OCI-M1 (cell line): ENCODE data around the gene TBC1D1.
"Not testable (repeated sequence)": the region's sequence is repeated elsewhere in the genome, so short reads cannot be mapped to it uniquely, and the experiment has no call there.

Experiments used
- DNase-seq: peaks from one replicate; lab custom pipeline; 2025; lab: John Stamatoyannopoulos, UW

The TBC1D1 gene

DNA sequence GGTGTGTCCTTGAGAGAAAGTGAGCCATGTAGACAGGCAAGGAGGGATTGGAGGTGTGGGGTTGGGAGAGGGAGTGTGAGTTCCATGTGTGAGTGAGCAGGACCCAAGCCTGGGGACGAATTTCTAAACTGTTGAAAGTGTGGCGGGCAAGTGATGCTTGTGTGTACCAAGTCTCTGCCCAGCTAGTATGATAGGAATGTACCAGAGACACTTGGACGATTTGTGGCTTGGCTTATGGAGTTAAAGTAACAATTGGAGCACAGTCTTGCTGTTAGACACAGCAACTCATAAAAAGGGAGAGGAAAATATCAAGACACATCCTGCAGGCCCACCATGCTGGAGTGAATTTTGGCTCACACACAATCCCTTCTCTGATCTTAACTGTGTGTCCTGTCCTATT lies 77.9 kb downstream of the TBC1D1 start:
- DNase-seq, result no peak

DNA sequence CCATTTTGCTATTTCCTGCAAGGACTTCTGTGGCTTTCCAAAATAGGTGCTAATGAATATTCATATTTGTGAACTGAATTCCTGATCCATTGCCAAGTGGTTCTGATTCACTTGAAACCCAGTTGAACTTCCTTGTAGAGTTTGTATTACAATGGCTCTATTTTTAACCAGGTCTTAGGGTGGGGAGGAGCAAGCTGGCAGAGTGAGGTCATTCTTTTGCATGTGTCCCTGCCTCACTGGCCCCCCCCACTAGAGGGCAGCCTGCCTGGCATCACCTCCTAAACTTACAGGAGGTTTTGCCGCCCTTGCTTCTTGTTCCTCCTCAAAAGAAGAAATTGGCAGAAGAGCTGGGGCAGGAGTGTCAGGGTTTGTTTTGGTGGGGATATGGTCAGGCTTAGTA lies 79.8 kb downstream of the TBC1D1 start:
- DNase-seq, result peak; percentile 80

DNA sequence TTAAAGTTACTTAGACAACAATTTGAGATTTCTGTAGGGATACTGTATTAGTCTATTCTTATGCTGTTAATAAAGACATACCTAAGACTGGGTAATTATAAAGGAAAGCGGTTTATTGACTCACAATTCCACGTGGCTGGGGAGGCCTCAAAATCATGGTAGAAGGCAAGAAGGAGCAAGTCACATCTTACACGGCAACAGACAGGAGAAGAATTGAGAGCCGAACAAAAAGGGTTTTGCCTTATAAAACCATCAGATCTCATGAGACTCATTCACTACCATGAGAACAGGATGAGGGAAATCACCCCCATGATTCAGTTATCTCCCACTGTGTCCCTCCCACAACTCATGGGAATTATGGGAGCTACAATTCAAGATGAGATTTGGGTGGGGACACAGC lies 80.3 kb downstream of the TBC1D1 start:
- DNase-seq, result no peak

DNA sequence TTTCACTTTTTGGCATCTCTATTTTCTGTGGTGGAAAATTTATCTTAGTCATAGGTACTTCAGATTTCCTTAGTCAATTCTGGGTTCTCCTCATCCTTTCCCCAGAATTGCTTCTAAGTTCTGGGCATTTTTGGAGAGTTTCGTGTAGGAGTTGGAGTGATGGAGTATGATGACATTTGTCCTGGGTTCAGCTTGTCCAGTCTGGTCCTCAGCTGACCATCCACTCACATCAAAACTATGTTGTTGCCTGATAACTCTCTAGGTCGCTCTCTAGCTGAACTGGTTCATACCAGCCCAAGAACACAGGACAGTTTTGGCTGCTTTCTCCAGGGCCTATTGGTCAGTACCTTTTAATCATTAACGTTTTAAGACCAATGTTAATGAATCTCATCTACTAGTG lies 82.6 kb downstream of the TBC1D1 start:
- no peak for DNase-seq

DNA sequence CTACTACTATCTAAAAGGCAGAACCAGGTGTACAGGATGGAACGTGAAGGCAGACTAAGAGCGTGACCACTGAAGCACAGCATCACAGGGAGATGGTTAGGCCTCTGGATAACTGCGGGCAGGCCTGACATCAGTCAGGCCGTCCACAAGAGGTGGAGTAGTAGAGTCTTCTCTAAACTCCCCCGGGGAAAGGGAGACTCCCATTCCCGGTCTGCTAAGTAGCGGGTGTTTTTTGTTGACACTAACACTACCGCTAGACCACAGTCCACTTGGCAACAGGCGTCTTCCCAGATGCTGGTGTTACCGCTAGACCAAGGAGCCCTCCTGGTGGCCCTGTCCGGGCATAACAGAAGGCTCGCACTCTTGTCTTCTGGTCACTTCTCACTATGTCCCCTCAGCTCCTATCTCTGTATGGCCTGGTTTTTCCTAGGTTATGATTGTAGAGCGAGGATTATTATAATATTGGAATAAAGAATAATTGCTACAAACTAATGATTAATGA lies 84.5 kb downstream of the TBC1D1 start:
- not testable (repeated sequence) for DNase-seq

DNA sequence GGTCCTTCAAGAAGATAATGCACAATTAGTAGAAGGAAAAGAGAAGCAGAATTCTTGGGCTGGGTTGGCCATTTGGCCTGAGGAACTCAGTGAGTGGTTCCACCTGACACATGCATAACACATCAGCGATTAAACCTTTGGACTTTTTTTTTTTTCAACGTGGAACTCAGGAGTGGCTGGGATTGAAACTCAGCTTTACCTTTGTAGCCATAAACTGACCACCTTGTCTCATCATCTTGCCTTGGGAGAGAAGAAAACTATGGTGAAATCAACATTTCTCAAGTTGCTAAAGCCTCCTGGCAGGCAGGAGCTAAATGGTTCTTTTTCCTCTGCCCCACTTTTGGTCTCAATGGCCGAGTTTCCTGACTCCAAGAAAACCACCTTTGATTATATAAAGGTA lies 85.6 kb downstream of the TBC1D1 start:
- peak; percentile 46 for DNase-seq

DNA sequence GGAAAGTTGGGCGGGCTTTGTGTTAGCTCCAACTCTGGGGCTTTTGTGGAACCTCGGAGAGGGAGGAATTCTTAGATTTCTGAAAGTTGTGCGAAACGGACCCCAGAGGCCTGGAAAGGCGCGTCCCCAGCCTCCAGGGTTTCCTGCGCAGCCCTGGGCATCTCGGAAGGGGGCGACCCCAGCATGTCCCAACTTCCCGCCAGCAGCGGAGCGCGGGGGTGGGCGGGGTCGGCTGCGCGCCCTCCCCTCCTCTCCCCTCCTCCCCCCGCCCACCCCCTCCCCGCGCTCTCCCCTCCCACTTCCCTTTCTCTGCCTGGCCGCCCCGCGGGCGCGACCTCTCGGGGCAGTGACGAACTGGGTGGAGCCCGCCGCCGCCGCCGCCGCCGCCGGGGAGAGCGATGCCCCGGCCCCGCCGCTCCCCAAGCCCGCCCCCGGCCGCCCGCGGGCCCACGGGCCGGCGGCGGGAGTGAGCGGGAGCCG lies 86.1 kb downstream of the TBC1D1 start:
- DNase-seq, result peak; percentile 80

DNA sequence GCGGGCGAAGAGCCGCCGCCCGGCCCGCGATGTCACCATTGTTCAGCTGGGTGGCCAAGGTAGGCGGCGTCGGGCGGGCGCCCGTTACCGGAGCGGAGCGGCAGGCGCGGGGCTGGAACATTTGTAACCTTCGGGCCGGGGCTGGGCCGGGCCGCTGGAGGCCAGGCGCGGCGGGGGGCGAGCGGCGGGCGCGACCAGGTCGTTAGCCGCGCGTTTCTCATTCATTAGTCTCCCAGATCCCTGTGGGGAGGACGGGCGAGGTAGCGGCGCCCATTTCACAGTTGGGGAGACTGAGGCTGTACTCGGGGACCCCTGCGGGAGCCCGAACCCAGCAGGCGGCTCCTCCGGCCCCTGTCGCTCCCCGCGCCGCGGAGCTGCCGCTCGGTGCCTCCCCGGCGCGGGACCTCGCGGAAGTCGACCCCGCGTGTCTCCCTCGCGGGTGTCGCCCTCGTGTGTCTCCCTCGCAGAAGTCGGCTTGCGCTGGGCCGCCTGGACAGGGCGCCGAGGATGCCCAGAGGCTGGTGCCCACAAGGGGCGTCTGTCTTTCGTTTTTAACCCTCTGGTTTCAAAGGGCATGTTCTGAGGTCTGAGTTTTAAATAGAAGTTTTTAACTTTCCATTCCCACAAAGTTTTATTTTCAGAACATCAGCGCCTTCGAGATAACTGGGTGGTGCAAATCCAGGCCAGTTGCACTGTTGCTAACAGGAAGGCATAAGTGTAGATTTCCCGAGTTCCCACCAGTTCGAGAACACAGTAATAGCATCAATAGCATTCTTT lies 86.8 kb downstream of the TBC1D1 start:
- DNase-seq, result peak; percentile 82

DNA sequence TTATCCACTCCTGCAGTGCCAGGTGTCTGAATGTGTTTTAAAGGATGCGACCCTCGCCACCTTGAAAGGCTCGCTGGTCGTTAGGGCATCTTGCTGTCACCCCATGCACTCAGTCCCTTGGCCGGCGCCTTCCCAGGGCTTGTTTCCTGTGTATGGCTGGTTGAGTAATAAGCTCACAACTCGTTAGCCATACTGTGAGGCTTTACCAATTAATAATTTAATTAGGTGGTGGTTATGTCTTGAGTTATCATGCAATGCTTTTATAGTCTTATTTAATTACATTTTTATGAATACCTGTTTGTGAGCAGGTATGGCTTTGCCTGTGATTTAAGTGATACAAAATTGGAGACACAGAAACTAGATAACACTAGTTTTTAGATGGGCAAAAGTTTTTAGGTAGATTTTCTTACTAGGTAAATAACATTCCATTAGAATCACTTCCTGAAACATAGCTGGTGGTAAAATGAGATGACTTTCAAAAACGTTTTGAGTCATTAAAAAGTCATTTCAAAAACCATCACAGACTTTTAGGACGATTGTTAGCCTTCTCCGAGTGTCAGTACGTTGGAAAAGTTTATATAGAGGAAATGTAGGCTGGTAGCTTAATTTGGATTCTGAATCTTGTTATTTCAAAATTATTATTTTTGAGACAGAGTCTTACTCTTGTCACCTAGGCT lies 87.5 kb downstream of the TBC1D1 start:
- no peak for DNase-seq

DNA sequence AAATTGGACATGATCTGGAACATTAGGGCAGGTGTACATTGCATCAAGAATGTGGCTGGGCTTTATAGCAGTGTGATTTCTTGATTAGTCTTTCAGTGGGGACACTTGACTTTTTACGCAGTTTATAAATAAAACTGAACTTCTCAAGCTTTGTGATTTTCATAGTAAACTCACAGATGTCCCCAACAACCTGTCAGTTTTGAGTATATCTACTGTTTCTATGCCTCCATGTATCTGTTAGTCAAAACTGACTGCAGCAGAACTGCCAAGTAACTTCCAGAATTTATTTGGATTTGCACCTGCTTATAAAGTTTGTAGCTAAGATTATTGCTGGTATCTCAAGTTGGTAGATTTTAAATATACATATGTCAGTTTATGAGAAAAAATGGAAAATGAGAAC lies 89.4 kb downstream of the TBC1D1 start:
- no peak for DNase-seq

DNA sequence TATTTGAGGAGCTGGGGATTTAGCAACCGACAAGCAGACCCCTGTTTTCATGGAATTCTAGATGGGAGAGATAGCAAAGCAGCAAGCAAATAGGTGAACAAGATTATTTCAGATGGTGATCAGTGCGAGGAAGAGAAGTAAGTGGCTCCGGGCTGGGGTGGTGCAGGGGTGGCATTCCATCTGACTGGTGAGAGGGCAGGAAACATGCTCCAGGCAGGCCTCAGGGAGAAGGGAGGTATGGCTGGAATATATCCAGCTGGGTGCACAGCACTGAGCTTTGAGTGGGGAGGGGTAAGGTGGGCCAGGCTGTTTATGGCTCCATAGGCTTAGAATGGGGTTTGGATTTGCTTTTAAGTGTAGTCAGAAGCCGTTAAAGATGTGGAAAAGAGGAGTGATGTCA lies 90.5 kb downstream of the TBC1D1 start:
- no peak for DNase-seq

DNA sequence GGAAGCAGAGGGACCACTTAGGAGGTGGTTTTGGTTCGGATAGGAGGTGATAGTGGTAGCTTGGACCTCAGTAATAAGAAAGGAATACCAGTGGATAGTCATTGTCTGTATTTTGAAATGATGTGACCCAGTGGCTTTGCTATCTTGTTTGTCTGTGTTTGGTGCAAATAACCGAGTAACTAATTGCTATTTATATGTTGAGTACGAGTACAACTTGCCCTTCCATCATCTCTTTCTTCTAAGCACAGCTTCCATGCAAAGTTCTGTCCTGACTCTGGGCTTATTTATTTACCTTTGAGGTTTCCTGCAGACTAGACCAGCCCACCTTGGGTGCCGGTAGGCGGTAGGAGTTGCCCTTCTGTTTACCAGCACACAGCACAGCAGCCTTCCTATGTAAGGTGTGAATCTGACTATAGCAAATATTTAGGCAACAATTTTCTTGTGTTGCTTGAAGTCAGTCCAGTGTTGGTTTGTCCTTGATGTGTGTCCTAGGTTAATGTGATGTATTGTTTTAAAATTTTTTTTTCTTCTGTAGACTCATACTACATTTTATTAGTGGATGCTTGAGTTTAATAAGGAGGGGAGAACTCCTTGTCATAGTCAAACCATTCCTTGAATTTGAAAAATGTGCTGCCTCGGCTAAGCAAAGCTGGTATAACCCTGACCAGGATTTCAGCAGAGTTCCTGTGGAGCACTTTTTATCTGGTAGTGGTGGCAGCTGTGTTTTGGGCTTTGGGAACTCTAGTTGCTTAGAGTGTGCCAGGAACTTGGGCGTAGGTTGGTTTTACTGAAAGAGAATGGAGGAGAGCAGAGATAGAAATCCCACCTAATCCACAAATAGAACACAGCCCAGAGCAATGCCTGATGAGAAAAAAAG lies 91.2 kb downstream of the TBC1D1 start:
- no peak for DNase-seq

DNA sequence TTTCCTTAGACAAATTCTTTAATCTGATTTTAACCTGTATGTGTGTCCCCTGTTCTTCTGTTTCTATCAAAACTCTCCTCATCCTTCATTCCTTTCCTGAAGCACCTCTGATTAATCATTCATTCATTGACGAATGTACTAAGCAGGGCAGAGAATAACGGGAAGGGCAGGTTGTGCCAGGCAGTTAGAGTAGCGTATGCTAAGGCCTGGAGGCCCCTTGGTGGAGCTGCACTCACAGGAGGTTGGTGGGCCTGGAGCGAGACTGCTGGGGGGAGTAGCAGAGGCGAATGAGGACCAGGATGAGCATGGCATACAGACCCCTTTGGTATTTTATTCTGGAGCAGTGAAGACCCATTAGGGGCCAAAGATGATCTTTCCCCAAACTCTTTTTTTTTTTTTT lies 91.9 kb downstream of the TBC1D1 start:
- DNase-seq, result no peak

DNA sequence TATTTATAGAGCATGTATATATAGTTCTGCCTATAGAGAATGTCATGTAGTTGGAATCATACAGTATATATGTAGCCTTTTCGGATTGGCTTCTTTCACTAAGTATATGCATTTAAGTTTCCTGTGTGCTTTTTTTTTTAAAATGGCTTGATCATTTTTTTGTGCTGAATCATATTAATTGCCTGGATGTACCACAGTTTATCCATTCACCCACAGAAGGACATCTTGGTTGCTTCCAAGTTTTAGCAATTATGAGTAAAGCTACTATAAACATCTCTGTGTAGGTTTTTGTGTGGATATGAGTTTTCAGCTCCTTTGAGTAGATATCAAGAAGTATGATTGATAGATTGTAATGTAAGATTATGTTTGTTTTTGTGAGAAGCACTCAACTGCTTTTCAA lies 93.1 kb downstream of the TBC1D1 start:
- DNase-seq, result no peak

DNA sequence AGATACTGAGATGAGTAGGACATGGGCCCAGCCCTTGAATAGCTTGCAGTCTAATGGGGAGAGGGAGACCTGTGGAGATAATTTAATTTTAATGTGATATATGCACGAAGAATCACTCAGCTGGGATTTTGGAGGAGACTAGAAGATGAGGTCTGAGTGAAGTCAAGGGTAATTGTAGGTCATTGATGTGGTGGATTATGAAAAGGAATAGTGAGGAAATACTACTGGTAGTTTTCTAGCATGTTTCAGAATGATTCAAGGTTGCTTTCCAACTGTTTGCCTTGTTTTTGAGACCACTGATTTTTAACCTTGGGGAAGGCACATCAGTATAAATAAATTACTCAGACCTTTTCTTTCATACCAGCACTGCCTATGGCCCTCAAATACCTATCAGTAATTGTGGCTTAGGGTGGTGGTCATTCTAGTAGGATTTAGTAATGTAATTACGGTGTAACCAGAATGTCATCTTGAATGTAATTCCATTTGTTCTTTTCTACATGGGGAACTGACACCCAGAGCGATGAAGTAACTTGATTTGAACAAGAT lies 94.9 kb downstream of the TBC1D1 start:
- no peak for DNase-seq

DNA sequence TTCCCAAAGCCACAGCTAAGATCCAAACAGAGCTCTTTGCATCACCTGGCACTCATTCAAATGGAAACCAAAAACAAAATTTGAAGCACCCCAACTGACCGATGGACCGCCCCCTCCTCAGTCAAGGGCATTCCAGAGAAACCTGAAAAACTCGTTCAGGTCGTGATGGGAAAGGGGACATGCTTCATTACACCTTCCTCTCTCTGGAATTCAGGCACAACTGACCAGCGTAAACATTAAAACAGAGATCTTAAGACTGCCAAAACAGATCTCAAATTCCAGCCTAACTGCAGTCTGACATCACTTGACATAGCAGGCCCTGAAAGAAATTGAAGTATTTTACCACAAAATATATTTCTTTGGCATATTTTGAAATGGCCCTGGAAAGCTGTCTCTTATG lies 97.8 kb downstream of the TBC1D1 start:
- DNase-seq, result no peak

DNA sequence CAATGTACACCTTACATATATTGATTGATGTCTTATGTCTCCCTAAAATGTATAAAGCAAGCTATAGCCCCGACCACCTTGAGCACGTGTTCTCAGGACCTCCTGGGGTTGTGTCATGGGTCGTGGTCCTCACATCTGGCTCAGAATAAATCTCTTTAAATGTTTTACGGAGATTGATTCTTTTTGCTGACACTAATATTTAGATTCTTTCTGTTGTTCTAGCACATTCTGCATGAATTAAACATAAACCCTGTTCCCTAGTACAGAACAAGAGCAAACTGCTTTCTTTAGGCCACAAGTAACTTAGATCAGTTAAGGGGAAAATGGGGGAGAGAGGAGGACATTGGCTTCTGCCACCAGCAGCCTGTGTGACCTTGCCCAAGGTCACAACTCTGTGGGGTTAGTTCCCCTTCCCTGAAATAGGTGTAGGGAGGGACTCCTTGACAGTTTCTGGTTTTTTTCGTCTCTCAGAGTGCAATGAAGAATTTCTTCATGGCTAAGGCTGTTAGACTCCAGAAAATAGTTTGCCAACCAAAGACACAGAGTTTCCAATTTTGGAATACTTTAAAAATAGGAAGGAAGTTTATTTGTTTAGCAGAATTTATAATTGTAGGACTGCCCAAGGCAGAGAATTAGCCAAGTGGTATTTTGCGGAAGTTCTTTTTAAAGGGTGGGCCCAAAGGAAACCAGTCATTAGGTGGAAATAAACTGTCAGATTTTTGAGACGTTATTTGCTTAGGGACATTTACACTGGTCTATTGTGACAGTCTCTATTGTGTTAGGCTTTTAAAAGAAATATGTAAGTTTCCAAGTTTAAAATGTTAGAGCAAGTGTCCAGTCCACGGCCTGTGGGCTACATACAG lies 98.7 kb downstream of the TBC1D1 start:
- DNase-seq, result peak; percentile 43

DNA sequence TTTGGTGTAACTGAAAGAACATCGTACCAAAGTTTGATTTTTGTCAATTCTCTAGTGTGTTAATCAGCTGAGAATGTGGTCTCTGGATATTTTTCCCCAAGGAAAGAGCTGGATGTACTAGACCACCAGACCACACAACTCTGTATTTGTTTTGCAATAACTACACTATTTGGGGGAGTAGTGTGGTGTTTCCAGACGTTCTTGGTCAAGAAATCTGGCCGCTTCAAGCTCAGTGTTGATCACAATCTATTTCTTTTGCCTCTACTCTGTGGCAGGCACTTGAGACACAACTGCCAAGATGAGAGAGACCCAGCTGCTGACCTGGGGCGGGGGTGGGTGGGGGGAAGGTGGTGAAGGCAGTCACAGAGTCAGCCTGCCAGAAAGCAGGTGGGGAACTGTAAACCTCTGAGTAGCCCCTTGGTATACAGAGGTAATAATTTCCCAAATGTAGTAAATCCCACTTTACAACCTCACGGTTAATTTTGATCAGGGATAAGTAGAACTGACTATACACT lies 99.9 kb downstream of the TBC1D1 start:
- no peak for DNase-seq

DNA sequence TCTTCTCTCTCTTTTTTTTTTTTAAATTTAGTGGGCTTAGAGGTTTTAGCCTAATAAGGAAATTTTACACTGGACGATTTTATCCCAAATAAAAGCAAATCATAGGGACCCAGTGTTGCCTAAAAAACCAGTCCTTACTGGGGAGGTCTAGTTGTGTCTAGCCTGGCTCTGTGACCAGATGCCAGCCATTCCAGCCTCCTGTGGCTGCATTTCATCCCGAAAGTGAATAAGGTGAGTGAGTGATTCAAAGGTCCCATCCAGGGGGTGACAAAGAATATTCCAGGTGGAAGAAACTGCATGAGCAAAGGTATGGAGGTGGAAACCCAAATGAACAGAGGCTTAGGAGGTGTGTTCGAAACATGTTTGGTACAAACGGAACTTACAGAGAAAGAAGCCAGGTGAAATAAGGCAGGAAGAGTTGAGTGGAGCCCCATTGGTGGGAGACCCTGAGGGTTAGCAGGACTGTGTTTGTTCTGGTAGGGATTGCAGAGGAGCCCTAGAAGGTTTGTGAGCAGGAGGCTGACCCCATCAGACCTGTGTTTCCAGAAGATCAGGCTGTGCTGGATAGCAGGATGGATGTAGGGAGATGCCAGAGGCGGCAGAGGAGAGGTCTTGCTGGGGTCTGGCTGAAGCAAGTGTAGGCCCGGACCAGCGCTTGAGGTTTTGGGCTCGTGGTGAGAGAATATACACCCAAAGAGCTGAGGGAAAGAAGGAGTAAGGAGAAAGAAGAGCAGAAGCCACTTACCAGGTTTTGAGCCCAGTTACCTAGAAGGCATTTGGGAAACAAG lies 100.9 kb downstream of the TBC1D1 start:
- no peak for DNase-seq

DNA sequence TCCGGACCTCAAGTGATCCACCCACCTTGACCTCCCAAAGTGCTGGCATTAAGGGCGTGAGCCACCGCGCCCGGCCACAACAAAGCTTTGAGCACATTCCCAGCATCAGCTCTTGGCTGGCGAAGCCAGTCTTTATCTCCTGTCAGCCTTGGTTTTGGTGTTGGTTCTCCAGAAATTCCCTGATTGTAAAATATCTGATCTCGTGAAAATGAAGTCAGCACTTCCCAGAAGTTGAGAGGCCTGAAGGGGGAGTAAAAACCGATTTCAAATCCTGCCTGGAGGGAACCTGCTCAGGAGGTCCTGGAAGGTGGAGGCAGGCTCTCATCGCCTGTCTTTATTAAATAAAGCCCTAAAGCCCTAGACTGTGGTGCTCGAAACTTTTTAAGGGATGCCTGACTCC lies 102.9 kb downstream of the TBC1D1 start:
- DNase-seq, result peak; percentile 33
